B cell (primary cell): ENCODE measurements around the gene NCK1.

Source experiments
- EZH2 ChIP-seq: IDR thresholded peaks from 2 replicates; pipeline ENCODE4 v1.6.1; 2012; ENCODE audit warnings: borderline replicate concordance, low read depth, mild to moderate bottlenecking, moderate library complexity, low read length; ENCODE audit not compliant: insufficient read depth, poor library complexity, severe bottlenecking
- TF ChIP-seq, protein P1 (sequence below): fragments of 200-600 bp; IDR thresholded peaks from one replicate; pipeline ENCODE4 v1.8.0; 2022; ENCODE audit warnings: antibody characterized with exemption, mild to moderate bottlenecking

- TF ChIP-seq, protein P1, sequence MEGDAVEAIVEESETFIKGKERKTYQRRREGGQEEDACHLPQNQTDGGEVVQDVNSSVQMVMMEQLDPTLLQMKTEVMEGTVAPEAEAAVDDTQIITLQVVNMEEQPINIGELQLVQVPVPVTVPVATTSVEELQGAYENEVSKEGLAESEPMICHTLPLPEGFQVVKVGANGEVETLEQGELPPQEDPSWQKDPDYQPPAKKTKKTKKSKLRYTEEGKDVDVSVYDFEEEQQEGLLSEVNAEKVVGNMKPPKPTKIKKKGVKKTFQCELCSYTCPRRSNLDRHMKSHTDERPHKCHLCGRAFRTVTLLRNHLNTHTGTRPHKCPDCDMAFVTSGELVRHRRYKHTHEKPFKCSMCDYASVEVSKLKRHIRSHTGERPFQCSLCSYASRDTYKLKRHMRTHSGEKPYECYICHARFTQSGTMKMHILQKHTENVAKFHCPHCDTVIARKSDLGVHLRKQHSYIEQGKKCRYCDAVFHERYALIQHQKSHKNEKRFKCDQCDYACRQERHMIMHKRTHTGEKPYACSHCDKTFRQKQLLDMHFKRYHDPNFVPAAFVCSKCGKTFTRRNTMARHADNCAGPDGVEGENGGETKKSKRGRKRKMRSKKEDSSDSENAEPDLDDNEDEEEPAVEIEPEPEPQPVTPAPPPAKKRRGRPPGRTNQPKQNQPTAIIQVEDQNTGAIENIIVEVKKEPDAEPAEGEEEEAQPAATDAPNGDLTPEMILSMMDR: no peak
- no peak for TF ChIP-seq EZH2
Measured at GRCh38 chr3:136903899-136904298, 41.9 kb downstream of the NCK1 start.
